Measurements from ENCODE around the gene CASP5. TPM values are rescaled to one million over a fixed set of nuclear protein-coding genes. Genes with fewer than 3 reads are reported as not detected.

CASP5 gene
- total and polyA plus RNA-seq, 2 of the 4 experiments (the other 2 are of a cell fraction): not detected

DNA sequence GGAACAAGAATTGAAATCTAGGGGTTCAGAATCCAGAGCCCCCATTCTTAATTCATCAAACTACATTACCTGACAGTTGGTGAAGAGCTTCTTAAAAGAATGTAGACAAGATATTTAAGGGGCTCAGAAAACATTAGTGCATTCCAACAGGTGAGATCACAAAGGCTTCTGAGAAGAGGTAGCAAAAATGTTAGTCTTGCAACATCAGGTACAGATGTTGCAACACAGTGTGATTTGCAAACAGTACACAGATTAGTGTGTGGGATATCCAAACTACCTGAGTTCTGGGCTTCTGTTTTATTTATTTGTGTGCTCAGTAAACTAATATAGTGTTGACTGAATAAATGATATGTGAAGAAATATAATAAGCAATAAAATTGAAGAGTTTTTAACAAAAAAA lies 66.4 kb downstream of the CASP5 start:
- Histone ChIP-seq H2BK20ac (ENCODE audit: low read depth, low read length) (no peak overlapping the region), H3K4me2 (ENCODE audit: low read depth, low read length) (no peak overlapping the region), H4K91ac (ENCODE audit: insufficient read depth, low read depth, low read length) (no peak overlapping the region), H3K18ac (ENCODE audit: low read depth, low read length) (no peak overlapping the region), H3K9me1 (ENCODE audit: insufficient read depth, low read length) (no peaks in the 10 kb centered on the region), H3K56ac (ENCODE audit: extremely low read depth, insufficient read depth, low read length) (no peak overlapping the region), H3K4me3 (ENCODE audit: insufficient read depth, low read depth, low read length) (no peak overlapping the region), H2BK15ac (ENCODE audit: low read depth, low read length) (no peak overlapping the region), H3K36me3 (ENCODE audit: control insufficient read depth, insufficient read depth, low read length) (peaks cover 17% of the 10 kb centered on the region), H4K20me1 (ENCODE audit: insufficient read depth, low read length) (peaks cover 6% of the 10 kb centered on the region; the same call in 1 of the 2 replicates), H2AK9ac (replicated peaks; ENCODE audit: low read depth, low read length, poor library complexity) (no peak overlapping the region), H4K5ac (ENCODE audit: low read depth, low read length) (no peak overlapping the region), H3K27ac (ENCODE audit: insufficient read depth, low read length) (no peak overlapping the region), H3K14ac (replicated peaks; ENCODE audit: low read depth, low read length) (no peak overlapping the region), H2BK5ac (ENCODE audit: low read depth, low read length, poor library complexity, severe bottlenecking) (no peak overlapping the region), H3K79me1 (ENCODE audit: low read depth in 1 of 2, low read length in 2 of 2) (peaks cover 16 to 36% of the 10 kb centered on the region in 2 experiments), H3K9me3 (ENCODE audit: control insufficient read depth, insufficient read depth, low read length) (no peaks in the 10 kb centered on the region), H2AFZ (replicated peaks; ENCODE audit: low read length, poor library complexity) (no peak overlapping the region), H3K23ac (ENCODE audit: low read depth, low read length) (no peak overlapping the region), H3K4me1 (ENCODE audit: control insufficient read depth, insufficient read depth, low read length) (no peaks in the 10 kb centered on the region), H3K27me3 (ENCODE audit: control insufficient read depth, insufficient read depth, low read length) (no peaks in the 10 kb centered on the region), H4K8ac (ENCODE audit: low read depth in 2 of 2, low read length in 2 of 2) (no peak overlapping the region), H2AK5ac (ENCODE audit: low read depth, low read length) (no peak overlapping the region), H3K9ac (ENCODE audit: low read depth, low read length) (no peak overlapping the region), H2BK120ac (ENCODE audit: low read depth, low read length) (no peak overlapping the region), H3K4ac (ENCODE audit: low read depth, low read length) (no peak overlapping the region)
- peak; percentile 90 for TF ChIP-seq CEBPB (IDR thresholded peaks at IDR 0.05; ENCODE audit: low read depth, low read length)
- TF ChIP-seq BHLHE40 (IDR thresholded peaks at IDR 0.05; ENCODE audit: low read depth, low read length): no peak
- no peak for TF ChIP-seq RFX5 (IDR thresholded peaks at IDR 0.05; ENCODE audit: low read depth, low read length)
- in situ Hi-C loops (cut with MboI; ENCODE audit: low sequenced_read_pairs) (no loop called here), intact Hi-C loops (cut with micrococcal nuclease) (no loop called here), dilution Hi-C loops (cut with HindIII; ENCODE audit: low sequenced_read_pairs, unreplicated experiment) (no loop called here)
- no TSS peak for BruUV-seq (replicated peaks)
- DNase-seq (no peak), ATAC-seq (ENCODE audit: low read depth) (no peak)
- ChIA-PET POLR2A (ENCODE audit: unreplicated experiment) (no interaction called here), CTCF (no interaction called here)

Data from IMR-90 (cell line).